ENCODE data around the gene ALG5. TPM values are rescaled to one million over a fixed set of nuclear protein-coding genes. Genes with fewer than 3 reads are reported as not detected.

The ALG5 gene
- total RNA-seq, 4 donors from 2014 or later, result 9.8 to 20.9 (median 13.2) TPM

DNA sequence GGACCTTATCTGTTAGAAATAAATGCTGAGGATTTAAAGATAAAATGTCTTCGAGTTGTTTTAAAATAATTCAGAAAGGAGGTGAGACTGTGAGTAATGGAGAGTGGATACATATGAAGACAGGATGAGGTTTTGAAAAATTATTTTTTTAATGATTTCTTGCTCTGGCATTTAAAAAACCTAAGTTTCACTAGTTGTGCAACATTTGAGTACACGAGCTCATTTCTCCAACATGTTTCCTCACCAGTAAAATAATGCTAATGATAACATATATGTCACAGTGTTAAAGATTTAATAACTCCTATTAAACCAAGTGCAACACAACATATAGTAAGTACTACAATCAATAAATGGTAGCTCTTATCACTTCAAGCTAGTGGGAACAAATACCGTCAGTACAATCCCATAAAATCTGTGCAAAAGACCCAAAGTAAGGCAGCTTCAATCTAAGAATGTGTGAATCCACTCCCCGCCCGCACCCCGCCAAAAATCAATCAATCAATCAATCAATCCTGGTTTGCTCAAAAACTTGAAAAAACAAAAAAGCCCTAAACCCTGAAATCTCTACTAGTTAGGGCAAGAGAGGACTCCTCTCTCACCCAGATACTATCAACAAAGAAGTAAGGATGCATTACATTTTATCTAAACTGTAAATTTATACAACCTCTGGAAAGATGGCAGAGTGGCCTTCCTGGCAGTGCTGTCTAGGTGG is 1.3 kb downstream of the ALG5 start:
- DNase-seq (no peak), ATAC-seq (no peak)
- no peaks in the 10 kb centered on the region for H3K9me3 ChIP-seq
- peak overlapping the region; percentile 82 to 97 (median 91) for H3K4me3 ChIP-seq
- in situ Hi-C loops (cut with MboI; ENCODE audit: low sequenced_read_pairs in 4 of 4), result loop anchor here in 1 of 4 donors (25.0 kb wide), 1 partner anchor 661 kb away; the partner anchor contains the start of gene SPART
- TF ChIP-seq POLR2A (IDR thresholded peaks at IDR 0.05), result no peak
- TF ChIP-seq CTCF (IDR thresholded peaks at IDR 0.05 in 4 of 5, conservative IDR thresholded peaks at IDR 0.05 in 1 of 5), result no peak
- intact Hi-C loops (cut with DNase I; ENCODE audit: low total_unique reads), result loop anchor here (2.0 to 5.0 kb wide), 2 partner anchors 77 to 651 kb away; partner anchors contain the start of genes SMAD9 and SPART
- peak overlapping the region in 3 of 4 donors; percentile 93 to 97 (median 94) for H3K27ac ChIP-seq
- no peaks in the 10 kb centered on the region for H3K27me3 ChIP-seq
- H3K4me1 ChIP-seq, result peaks cover 21% of the 10 kb centered on the region in 2 donors
- H3K36me3 ChIP-seq, result peaks cover 0 to 29% of the 10 kb centered on the region in 2 donors

DNA sequence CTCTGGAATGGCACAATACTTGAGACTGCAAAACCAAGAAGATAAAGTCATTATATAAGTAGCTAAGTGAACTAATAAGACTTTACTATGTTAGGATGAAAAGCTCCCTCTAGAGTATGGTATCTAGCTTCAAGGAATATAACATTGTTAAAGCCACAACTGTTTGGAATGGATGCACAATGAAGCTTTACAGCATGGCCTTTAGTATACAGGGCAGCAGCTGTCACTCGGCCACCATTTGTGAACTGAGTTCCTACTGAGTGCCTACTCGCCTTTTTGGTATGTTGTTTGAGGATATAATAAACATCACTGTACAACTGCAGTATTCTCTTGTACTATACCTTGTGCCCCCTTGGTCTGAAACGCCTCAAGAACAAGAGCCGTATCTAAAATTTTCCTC is 6.8 kb downstream of the ALG5 start:
- Histone ChIP-seq H3K27me3 (no peaks in the 10 kb centered on the region), H3K4me3 (no peak overlapping the region), H3K9me3 (no peaks in the 10 kb centered on the region), H3K4me1 (no peaks in the 10 kb centered on the region), H3K27ac (no peak overlapping the region), H3K36me3 (peaks cover 0 to 80% of the 10 kb centered on the region in 2 donors)
- in situ Hi-C loops (cut with MboI; ENCODE audit: low sequenced_read_pairs in 4 of 4) (loop anchor here in 1 of 4 donors (25.0 kb wide), 1 partner anchor 655 kb away; the partner anchor contains the start of gene SPART), intact Hi-C loops (cut with DNase I; ENCODE audit: low total_unique reads) (no loop called here)
- ATAC-seq (no peak), DNase-seq (no peak)
- no peak for TF ChIP-seq CTCF (IDR thresholded peaks at IDR 0.05 in 4 of 5, conservative IDR thresholded peaks at IDR 0.05 in 1 of 5)
- TF ChIP-seq POLR2A (IDR thresholded peaks at IDR 0.05), result no peak

DNA sequence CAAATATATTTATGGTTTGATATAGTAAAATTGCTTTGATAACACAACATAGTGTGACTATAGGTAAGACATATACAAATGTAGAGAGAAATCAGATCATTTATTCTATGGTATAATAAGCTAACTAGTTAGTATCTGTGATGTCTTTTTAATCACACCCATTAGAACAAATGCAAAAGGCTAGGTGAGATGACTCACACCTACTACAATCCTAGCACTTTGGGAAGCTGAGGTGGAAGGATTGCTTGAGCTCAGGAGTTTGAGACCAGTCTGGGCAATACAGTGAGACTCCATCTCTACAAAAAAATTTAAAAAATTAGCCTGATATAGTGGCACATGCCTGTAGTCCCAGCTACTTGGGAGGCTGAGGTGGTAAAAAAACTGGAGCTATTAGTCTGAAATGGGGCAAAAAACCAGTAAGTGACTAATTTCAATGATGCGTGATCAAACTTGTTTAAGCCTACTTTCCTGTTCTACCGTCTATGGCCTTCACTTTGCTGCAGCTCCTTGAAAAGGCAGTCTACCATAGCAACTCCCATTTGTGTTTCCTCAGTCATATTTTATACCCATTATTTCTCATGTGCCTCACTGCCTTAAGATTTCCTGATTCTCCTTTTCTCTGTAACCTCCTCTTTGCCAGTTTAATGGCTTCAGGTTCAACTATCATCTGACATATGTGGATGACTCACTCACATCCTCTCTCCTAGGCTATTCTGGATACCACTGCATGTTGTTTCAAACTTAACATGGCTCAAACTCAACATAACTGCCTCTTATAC is 12.5 kb downstream of the ALG5 start:
- H3K4me1 ChIP-seq, result no peaks in the 10 kb centered on the region
- no peak overlapping the region for H3K27ac ChIP-seq
- intact Hi-C loops (cut with DNase I; ENCODE audit: low total_unique reads) (no loop called here), in situ Hi-C loops (cut with MboI; ENCODE audit: low sequenced_read_pairs in 4 of 4) (loop anchor here in 2 of 4 donors (10.0 to 25.0 kb wide), 2 partner anchors 132 to 649 kb away; partner anchors contain the start of gene SPART (in 1 of the 2))
- no peak for DNase-seq
- TF ChIP-seq POLR2A (IDR thresholded peaks at IDR 0.05) (no peak), CTCF (IDR thresholded peaks at IDR 0.05 in 4 of 5, conservative IDR thresholded peaks at IDR 0.05 in 1 of 5) (no peak)
- no peak overlapping the region for H3K4me3 ChIP-seq
- no peaks in the 10 kb centered on the region for H3K27me3 ChIP-seq
- ATAC-seq, result no peak
- peaks cover 0 to 95% of the 10 kb centered on the region in 2 donors for H3K36me3 ChIP-seq
- no peaks in the 10 kb centered on the region for H3K9me3 ChIP-seq

- Histone ChIP-seq H3K27ac (no peak overlapping the region), H3K9me3 (no peaks in the 10 kb centered on the region), H3K4me3 (no peak overlapping the region), H3K36me3 (peaks cover 0 to 47% of the 10 kb centered on the region in 2 donors), H3K4me1 (no peaks in the 10 kb centered on the region), H3K27me3 (no peaks in the 10 kb centered on the region)
- DNase-seq (no peak), ATAC-seq (no peak)
- in situ Hi-C loops (cut with MboI; ENCODE audit: low sequenced_read_pairs in 4 of 4) (loop anchor here in 3 of 4 donors (5.0 to 25.0 kb wide), 3 partner anchors 124 to 644 kb away; partner anchors contain the start of gene SPART (in 1 of the 3)), intact Hi-C loops (cut with DNase I; ENCODE audit: low total_unique reads) (loop anchor here (2.0 kb wide), 2 partner anchors 122 to 130 kb away; no protein-coding TSS in a partner anchor)
- peak in 4 of 5 experiments; percentile 30 to 45 (median 34) for TF ChIP-seq CTCF (IDR thresholded peaks at IDR 0.05 in 4 of 5, conservative IDR thresholded peaks at IDR 0.05 in 1 of 5)
- no peak for TF ChIP-seq POLR2A (IDR thresholded peaks at IDR 0.05)
These were observed 17.9 kb downstream of the ALG5 start for GRCh38 chr13:36981156-36981743.

All from gastrocnemius medialis (tissue), 4 donors.